HG03575 (cell line): ENCODE measurements around the gene RNASEH1.

ENCODE experiments used
- ATAC-seq: cut with Tn5 transposase; IDR thresholded peaks from one replicate; pipeline ENCODE4 v1.9.1; 2021; ENCODE audit not compliant: unreplicated experiment, insufficient number of reproducible peaks, low FRiP score; ENCODE audit errors: extremely low read depth

RNASEH1 gene, protein sequence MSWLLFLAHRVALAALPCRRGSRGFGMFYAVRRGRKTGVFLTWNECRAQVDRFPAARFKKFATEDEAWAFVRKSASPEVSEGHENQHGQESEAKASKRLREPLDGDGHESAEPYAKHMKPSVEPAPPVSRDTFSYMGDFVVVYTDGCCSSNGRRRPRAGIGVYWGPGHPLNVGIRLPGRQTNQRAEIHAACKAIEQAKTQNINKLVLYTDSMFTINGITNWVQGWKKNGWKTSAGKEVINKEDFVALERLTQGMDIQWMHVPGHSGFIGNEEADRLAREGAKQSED

DNA sequence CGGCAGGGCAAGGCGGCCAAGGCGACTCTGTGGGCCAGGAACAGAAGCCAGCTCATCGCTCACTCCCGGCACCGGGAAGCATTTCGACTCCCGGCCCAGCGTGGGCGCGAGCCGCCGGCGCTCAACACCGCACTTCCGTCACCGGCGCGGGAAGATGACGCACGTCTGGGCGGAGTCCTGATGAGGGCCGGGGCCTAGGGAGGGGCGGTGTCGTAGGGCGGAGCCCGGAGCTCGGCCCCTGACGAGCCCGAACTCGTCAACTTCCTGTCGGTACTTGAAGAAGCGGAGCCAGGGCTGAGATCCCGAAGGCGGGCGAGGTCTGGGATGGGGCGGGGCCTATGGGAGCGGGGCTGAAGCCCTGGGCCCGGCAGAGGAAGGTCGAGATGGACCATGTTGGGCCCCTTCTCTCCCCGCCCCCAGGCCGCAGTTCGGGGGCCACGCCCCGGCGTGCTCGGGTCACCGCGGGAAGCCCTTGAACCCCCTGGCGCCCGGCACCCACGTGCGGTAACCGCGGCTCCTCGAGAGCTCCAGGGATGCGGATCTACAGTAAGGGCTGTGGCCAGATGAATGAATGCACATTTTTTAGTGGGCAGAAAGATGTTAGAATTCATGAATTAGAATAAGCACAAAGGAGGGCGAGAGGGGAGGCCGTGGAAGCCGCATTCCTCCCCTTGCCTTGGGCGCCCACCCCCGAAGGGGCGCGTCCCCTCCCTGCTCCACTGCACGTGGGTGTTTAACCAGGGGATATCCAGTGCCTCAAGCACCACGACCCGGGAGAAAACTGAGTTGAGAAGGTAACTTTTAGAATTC is at the start of gene RNASEH1:
TSS of gene RNASEH1 (minus strand) at position 129 of the 810 bp plus-strand sequence. CDS start at position 56, 73 bp downstream.
- ATAC-seq = peak; percentile 92

DNA sequence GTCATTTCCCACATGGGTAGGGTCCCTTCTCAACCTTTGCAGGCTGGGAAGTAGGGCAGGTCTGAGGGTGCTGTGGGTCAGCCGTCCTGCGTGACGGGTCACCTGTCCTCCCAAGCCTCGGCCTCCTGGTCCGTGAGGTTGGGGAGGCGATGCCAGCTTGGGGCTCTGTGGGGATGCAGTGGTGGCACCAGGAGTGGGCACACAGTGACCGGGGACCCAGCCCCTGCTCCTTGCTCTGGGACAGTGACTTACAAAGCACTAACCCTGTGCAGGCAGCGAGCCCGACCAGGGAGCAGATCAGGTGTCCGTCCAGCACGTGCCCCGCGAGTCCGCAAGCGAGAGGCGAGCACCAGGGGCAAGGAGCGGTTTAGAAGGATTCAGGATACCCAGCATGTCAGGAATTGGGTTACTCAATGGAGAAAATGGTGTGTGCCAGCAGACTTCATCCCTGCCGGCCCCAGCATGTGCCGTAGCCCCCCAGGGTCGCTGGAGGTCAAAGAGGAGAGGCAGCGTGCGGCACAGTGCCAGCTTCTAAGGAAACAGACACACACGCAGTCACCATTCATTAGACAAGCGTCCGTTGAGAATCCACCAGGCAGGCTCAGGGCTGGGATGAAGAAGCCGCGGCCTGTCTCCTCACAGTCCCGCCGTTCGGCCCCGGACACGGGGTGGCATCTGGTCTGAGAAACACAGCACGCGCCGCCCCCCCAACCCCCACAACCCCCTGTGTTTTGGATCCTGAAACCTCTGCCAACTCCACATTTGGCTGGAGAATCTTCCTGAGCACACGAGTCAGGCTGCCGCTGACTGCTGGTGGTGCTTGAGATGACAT is 48.5 kb upstream of the RNASEH1 start:
- ATAC-seq = no peak

DNA sequence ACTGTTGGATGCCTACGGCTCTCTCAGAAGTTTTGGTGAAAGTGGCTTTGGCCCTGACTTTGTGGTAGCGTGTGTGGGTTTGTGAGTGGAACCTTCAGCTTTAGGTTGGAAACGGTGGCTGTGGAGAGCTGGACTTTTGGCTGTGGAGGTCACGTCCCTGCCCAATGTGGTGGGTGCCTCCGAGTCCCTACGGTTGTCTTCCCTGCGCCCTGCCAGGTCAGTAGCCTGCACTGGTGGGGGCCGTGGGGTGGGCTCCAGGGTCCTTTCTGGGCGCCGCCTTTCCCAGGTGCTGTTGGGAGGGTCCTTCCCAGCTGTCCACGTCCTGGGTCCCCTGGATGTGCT is 47.9 kb upstream of the RNASEH1 start:
- no peak for ATAC-seq

DNA sequence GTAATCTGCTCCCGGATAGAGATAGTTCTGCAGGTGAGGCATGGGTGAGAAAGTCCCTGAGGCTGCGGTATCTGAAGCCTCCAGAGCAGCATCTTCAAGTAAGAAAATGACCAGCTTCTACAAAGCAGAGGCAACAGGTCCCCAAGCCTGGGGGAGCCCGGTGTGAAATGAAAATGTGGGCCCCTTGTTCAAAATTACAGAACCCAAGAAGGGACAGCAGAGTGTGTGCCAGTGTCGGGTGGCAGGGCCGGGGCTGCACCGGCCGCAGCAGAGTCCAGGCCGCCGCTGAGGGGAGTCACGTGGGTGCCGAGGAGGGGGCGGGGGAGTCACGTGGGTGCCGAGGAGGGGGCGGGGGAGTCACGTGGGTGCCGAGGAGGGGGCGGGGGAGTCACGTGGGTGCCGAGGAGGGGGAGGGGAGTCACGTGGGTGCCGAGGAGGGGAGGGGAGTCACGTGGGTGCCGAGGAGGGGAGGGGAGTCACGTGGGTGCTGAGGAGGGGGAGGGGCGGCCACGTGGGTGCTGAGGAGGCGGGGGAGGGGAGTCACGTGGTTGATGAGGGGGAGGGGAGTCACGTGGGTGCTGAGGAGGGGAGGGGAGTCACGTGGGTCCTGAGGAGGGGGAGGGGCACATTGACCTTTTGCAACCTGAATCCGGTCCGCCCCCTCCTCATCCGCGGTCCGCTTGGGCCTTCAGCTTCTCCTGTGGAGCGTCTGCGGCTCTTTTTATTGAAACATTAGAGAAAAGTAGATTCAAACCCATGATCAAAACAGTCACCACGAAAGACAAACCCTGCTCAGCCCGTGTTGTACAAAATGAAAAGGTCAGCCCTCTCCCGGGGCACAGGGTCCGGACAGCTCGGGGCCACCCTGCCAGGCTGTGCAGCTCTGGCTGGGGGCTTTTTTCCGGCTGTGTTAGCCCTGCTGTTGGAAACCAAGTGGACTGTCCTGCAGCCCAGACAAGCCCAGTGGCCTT is 47.1 kb upstream of the RNASEH1 start:
- ATAC-seq = no peak

DNA sequence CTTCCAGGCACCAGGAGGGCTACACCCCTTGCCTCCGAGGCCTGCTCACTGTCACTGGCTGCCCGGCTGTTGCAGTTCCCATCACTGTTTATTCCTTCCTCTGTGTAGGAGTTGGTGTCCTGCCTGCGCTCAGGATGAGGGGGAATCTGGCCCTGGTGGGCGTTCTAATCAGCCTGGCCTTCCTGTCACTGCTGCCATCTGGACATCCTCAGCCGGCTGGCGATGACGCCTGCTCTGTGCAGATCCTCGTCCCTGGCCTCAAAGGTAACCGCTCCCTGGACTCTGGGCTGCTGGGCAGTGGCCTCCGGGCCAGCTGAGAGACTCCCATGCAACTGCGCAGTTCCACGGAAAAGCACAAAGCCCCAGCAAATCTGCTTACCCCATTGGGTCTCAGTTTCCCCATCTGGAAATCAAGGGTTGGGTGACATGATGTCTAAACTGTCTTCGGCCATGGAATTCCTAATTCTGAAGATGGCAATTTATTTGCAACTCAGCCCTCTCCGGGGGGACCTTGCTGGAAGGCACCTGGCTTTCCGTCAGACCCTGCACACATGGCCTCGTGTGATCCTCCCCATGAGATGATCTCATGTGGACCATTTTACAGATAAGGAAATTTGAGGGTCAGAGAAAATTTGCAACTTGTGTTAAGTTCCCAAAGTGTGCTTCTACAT is 46.2 kb upstream of the RNASEH1 start:
- no peak for ATAC-seq

DNA sequence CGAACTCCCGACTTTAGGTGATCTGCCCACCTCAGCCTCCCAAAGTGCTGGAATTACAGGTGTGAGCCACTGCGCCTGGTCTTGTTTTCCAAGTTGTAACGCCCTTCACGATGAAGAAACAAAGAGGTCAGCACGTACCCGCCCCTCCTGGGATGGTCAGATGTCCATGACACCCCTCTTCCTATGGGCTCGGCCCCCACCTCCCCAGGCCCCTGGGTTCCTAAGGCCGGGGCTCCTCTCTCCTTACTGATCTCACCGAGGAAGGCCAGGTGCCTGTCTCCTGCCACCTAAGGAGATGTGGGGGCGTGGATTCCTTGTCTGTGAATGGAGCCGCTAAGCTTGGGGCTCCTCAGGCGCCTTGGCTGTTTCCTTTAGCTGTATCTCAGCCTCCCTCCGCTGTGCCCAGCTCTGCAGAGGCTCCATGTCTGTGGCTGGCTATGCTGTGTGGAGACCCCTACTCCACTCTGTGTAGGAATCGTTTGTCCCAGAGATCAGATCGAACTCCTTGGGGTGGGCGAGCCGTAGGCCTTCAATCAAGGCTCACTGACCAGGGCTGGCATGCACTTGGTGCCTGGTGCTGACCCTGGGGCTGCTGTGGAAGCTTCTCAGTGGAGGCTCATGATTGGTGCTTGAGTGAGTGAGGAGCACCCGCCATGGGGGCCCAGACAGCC is 45.5 kb upstream of the RNASEH1 start:
- ATAC-seq = no peak

DNA sequence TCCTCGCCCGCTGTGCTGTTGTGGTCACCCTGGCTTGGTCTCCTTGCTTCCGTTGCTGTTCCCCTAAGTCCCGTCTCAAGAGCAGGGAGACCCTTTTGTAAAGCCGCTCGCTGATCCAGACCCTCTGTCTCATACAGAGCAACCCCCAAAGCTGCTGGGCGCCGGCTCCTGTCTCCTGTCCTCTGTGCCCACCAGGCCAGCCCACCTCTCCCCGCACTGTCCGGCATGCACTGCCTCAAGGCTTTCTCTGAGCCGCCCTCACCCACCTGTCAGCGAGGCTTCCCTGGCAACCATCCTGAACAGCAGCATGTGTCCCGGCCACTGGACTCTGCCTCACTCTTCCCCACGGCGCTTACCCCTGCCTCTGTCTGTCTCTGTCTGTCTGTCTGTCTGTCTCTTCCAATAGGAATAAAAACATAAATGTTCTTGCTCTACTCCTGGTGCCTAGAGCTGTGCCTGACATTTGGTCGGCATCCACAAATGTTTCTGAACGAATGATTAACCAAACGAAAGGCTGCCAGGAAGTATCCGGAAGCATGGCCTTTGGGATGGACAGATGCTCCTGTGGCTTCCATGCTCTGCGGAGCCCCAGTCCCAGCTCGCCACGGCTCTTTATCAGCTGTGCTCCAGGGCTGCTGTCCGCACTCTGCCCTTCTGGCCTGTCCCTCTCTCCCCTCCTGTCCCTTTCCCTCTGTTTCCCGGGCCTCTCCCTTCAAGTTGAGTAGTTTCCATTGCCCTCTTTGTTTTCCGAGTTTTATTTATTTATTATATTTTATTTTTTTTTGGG is 44.6 kb upstream of the RNASEH1 start:
- ATAC-seq = no peak

DNA sequence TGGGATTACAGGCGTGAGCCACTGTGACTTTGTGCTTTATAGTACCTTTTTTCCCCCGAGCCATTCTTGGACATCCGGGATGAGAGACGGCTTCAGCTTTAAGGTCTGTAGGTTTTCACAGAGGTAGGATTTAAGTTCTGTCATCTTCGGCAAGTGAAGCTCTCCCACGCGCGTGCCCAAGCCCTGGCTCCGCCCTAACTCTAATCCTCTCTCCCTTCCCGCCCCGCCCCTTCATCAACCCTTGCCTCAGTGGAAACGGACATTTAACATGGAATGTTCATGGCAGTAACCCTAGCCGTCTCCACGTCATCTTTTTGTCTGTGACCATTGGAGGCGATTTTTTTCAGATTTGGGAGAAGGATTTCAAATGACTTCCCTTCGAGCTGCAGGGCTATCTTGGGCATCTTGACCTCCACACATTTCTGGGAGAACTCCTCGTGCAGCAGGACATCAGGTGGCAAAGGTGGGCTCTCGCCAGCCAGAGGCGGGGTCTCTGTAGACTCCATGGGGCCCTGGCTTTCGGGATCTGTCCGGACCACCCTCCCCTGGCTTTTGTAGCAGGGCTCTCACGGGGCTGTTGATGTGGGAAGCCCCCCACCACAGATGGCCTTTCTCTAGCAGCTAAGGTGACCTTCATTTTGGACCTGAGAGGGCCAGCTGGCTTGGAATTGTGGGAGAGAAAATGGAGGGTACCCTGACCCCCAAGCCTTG is 43.6 kb upstream of the RNASEH1 start:
- ATAC-seq = no peak

DNA sequence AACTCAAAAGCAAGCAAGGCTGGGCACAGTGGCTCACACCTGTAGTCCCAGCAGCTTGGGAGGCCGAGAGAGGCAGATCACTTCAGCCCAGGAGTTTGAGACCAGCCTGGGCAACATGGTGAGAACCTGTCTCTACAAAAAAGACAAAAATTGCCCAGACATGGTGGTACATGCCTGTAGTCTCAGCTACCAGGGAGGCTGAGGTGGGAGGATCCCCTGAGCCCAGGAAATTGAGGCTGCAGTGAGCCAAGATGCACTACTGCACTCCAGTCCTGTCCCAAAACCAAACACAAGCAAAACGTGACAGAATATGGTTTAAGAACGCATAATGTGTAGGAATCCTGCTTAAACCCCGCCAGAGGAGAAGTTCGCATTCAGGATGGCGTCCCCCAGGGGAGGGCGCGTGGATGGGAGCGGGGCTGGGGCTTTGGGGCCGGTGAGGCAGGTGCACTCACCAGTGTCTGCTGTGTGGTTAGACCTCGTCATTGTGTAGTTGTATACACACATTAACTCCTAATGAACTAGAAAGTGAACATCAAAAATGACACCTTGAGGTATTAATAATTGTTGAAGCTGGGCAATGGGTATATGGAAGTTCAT is 42.2 kb upstream of the RNASEH1 start:
- ATAC-seq = no peak

DNA sequence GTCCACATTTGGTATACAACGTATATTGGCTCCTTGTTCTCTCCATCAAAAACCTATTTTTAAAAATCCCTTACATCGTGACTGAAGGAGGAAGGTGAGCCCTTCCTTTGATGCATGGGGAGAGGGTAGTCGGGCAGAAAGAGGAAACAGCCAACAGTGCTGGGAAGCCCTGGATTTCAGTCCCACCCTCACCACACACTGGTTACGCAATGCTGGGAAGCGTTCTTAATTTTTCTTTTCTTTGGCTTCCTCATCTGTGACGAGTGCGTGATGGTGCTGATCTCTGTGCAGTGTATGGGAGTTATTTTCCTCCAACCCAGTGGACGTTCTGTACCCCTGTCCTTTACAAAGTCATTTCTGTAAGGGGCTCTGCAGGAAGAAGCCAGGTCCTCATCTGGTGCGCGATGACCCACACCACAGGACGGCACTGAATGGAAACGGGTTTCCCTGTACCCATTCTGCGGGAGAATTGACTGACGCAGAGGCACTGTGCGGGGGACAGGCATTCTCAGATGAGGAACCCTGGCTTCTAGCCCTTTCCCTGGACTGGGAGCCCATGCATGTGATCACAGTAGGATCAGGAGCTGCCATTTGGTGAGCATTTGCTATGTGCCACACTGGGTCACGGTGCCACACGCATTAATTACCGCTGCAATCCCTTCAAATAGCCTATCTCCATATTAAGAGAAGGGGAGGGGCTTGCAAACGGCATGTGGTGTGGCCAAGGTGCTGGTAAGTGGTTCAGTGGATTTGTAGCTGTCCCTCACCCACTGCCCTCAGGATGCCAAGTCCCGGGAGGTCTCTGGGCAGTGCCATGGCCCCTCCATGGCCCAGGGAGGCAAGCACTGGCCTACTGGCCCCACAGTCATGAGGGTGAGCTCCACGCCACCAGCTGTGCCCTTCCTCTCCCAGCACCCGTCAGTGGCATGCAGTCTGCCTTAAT is 41.0 kb upstream of the RNASEH1 start:
- ATAC-seq = no peak

DNA sequence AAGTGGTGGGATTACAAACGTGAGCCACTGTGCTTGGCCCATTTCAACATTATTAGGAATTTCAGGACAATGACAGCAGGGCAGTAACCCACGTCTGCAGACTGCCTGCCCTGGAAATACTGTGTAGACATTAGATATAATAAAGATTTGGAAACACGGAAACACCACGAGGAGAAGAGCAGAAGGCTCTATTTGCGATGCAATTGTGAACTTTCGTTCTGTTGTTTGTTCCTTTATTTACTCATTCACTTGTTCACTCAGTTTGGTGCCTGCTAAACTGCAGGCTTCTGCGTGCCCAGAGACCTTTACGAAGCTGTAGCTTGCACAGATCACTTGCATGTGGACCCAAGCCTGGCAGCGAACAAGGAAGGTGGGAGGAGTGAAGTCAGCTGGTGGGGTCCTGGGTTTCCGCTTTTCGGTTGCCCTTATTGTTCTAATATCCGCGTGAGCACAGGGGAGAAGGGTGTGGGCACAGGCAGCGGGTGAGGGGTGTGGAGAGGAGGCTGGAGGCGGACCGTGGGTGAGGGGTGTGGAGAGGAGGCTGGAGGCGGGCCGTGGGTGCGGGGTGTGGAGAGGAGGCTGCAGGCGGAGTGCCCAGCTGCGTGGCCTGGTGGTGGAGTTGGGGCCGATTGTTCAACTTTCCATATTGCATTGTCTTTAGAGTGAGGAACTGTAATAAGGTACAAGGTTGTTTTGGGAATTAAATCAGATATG is 40.2 kb upstream of the RNASEH1 start:
- no peak for ATAC-seq

DNA sequence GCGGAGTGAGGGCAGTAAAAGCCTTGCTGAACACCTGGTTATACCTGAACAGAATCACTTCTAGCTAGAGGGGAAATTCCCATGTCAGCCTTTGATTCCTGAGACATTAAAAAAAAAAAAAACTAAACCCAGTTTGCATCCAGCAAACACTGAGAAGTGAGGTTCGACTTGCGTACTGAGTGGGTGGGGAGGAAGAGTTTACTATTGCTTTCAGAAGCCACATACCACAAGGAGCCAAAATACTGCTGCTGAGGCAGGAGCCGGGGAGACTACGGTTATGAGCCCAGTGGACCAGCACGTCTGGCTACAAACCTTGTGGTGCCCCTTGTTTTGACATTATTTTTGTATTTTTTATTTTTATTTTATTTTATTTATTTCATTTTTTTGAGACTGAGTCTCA is 39.4 kb upstream of the RNASEH1 start:
- no peak for ATAC-seq

DNA sequence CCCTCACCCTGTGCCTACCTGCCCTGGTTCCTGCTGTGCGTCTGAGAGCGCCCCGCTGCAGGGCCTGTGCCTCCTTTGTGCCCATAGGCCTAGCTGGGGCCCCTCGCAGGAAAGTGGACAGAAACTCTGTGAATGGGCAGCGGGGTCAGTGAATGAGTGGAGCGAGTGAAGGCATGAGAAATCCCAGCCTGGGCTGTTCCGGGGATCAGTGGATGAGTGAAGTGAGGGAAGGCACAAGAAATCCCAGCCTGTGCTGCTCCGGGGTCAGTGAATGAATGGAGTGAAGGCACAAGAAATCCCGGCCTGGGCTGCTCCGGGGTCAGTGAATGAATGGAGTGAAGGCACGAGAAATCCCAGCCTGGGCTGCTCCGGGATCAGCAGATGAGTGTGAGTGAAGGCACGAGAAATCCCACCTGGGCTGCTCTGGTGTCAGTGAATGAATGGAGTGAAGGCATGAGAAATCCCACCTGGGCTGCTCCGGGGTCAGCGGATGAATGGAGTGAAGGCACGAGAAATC is 38.8 kb upstream of the RNASEH1 start:
- no peak for ATAC-seq

DNA sequence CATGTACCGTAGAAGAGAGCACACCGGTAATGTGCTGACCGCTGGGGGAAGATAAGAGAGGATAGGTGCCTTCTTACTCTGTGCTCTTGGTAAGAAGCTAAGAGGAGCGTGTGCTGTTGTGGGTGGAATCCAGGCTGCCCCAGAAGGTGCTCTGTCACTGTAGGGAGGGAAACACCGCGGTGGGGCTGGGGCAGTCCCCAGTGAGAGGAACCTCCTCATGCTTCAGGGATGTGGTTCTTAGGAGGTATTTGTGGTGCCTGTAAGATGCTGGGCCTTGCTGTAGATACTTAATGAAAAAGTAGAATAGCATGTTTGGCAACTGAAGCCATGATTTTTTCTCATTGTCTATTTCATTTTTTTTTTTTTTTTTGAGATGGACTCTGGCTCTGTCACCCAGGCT is 37.9 kb upstream of the RNASEH1 start:
- ATAC-seq = peak; percentile 63
